Type B pancreatic cell (in vitro differentiated cells): ENCODE results near the gene SH3TC2. TPM values are rescaled to one million over a fixed set of nuclear protein-coding genes. Genes with fewer than 3 reads are reported as not detected.

Source experiments
- DNase-seq: peaks from one replicate; pipeline ENCODE4 v3.0.0; 2021; ENCODE audit warnings: mixed read lengths; ENCODE audit not compliant: unreplicated experiment; ENCODE audit errors: extremely low spot score
- H3K27ac Mint-ChIP-seq: 2 replicates; pipeline ENCODE4 v1.8.0; 2021; ENCODE audit warnings: mild to moderate bottlenecking, mixed read lengths
- H3K27me3 Mint-ChIP-seq: 2 replicates; pipeline ENCODE4 v1.8.0; 2021; ENCODE audit warnings: mixed read lengths
- H3K36me3 Mint-ChIP-seq: 2 replicates; pipeline ENCODE4 v1.8.0; 2021; ENCODE audit warnings: mixed read lengths
- H3K4me1 Mint-ChIP-seq: one replicate; pipeline ENCODE4 v1.8.0; 2021; ENCODE audit warnings: mixed read lengths; ENCODE audit not compliant: unreplicated experiment
- H3K4me3 Mint-ChIP-seq: 2 replicates; pipeline ENCODE4 v1.8.0; 2021; ENCODE audit warnings: mild to moderate bottlenecking, mixed read lengths
- H3K9me3 Mint-ChIP-seq: 2 replicates; pipeline ENCODE4 v1.8.0; 2021; ENCODE audit warnings: mixed read lengths
- total RNA-seq: library from RNA; stranded (reverse); gene quantifications from 2 replicates; pipeline ENCODE4 v1.2.1, GENCODE V29; 2021; ENCODE audit warnings: low replicate concordance
- TF ChIP-seq, protein P1 (sequence below): fragments of 200-600 bp; sonication (generic); conservative IDR thresholded peaks from 2 replicates; pipeline ENCODE4 v1.5.0; 2021; ENCODE audit warnings: antibody characterized with exemption, mild to moderate bottlenecking

Gene SH3TC2
- total RNA-seq, 1 donor from 2014 or later: 8.6 TPM

DNA sequence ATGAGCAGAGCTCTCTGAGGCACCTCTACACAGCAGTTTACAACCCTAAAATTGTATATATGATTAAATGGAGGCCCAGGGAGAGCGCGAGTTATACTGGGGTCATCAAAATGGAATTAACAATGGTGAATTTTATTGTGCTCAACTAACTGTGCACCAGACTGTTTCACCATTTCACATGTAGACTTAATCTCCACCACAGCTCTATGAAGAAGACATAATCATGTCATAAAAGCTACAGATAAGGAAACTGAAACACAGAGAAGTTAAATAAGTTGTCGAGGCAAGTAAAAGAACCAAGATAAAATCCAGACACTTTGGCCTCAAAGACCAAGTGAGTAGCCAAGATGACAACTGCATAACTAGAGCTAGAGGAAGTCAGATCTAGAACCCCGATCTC lies 1.5 kb downstream of the SH3TC2 start:
- Mint-ChIP-seq H3K9me3 (no peaks in the 10 kb centered on the region), H3K36me3 (peaks cover 4% of the 10 kb centered on the region), H3K4me3 (peak overlapping the region; percentile 34), H3K27ac (no peak overlapping the region), H3K27me3 (no peaks in the 10 kb centered on the region), H3K4me1 (peaks cover 32% of the 10 kb centered on the region)
- TF ChIP-seq, protein P1, sequence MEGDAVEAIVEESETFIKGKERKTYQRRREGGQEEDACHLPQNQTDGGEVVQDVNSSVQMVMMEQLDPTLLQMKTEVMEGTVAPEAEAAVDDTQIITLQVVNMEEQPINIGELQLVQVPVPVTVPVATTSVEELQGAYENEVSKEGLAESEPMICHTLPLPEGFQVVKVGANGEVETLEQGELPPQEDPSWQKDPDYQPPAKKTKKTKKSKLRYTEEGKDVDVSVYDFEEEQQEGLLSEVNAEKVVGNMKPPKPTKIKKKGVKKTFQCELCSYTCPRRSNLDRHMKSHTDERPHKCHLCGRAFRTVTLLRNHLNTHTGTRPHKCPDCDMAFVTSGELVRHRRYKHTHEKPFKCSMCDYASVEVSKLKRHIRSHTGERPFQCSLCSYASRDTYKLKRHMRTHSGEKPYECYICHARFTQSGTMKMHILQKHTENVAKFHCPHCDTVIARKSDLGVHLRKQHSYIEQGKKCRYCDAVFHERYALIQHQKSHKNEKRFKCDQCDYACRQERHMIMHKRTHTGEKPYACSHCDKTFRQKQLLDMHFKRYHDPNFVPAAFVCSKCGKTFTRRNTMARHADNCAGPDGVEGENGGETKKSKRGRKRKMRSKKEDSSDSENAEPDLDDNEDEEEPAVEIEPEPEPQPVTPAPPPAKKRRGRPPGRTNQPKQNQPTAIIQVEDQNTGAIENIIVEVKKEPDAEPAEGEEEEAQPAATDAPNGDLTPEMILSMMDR: no peak
- DNase-seq: no peak

DNA sequence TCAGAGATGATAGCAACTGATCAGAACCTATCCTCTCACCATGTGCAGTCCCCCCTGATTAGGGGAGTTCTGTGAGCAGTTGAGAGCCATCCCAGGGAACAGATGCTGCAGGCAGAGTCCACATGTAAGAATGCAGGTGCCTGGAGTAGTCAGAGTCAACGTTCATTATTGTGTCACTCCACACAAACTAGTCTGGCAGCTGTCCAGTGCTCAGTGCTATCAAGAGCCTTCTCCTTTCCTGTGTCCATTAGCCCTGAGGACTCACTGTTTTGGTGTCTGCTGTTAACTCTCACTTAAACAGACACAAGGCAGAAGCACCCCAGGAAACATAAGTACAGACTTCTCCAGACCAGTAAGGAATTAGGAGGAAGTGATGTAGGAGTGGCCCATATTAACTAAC lies 2.5 kb downstream of the SH3TC2 start:
- H3K27ac Mint-ChIP-seq: peak overlapping the region; percentile 37
- H3K27me3 Mint-ChIP-seq: no peaks in the 10 kb centered on the region
- H3K4me3 Mint-ChIP-seq: peak overlapping the region; percentile 42
- H3K36me3 Mint-ChIP-seq: peaks cover 4% of the 10 kb centered on the region
- no peaks in the 10 kb centered on the region for H3K9me3 Mint-ChIP-seq
- TF ChIP-seq, protein P1: no peak
- peaks cover 32% of the 10 kb centered on the region for H3K4me1 Mint-ChIP-seq
- DNase-seq: no peak

DNA sequence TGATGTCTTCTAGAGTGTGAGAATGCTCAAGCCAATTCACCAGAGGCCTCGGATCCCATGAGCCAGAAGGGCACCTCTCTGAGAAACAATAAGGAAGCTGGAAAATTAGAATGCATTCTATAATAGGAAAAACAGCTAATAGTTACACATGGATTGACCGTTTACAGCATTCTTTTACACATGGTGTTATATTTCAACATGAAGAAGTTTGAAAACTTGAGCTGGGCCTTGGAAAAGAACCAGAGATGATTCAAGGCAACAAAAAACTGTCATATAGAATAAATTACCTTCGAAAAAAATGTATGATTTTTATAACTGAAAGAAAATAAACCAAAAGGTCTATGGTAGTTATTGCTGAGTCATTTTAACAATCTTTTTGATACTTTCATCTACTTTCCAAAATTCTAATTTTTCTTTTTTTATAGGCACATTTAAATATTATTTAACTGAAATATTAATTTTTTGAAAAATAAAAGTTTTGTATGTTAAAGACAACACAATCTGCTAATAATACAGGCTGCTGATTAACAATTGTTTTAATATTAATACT lies 6.2 kb downstream of the SH3TC2 start:
- DNase-seq: no peak
- no peak overlapping the region for H3K27ac Mint-ChIP-seq
- no peaks in the 10 kb centered on the region for H3K27me3 Mint-ChIP-seq

DNA sequence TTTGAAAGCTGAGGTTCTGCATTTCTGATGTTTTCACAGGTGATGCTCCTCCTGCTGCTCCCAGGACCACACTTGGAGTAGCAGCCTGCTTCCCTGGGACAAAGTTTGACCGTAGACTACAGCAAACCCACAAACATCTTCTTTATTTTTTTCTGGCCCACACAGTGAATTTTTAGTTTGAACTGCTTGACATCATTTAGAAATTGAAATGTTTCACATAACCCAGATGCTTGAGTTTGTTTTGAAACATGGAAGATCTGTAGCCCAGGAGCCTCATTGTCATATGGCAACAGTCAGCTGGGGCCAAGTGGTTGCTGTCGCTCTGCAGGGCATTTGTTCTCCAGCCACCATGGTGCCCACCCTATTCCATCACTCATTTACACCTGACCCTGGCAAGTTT lies 8.4 kb downstream of the SH3TC2 start:
- H3K4me1 Mint-ChIP-seq: peaks cover 15% of the 10 kb centered on the region
- H3K27me3 Mint-ChIP-seq: no peaks in the 10 kb centered on the region
- no peaks in the 10 kb centered on the region for H3K36me3 Mint-ChIP-seq
- TF ChIP-seq, protein P1: no peak
- H3K9me3 Mint-ChIP-seq: no peaks in the 10 kb centered on the region
- no peak overlapping the region for H3K27ac Mint-ChIP-seq
- DNase-seq: no peak
- H3K4me3 Mint-ChIP-seq: no peak overlapping the region

More for the DNA sequence above, 6.2 kb downstream of the SH3TC2 start:
- no peaks in the 10 kb centered on the region for H3K36me3 Mint-ChIP-seq
- no peak overlapping the region for H3K4me3 Mint-ChIP-seq
- TF ChIP-seq, protein P1: no peak
- H3K4me1 Mint-ChIP-seq: peaks cover 18% of the 10 kb centered on the region
- no peaks in the 10 kb centered on the region for H3K9me3 Mint-ChIP-seq

DNA sequence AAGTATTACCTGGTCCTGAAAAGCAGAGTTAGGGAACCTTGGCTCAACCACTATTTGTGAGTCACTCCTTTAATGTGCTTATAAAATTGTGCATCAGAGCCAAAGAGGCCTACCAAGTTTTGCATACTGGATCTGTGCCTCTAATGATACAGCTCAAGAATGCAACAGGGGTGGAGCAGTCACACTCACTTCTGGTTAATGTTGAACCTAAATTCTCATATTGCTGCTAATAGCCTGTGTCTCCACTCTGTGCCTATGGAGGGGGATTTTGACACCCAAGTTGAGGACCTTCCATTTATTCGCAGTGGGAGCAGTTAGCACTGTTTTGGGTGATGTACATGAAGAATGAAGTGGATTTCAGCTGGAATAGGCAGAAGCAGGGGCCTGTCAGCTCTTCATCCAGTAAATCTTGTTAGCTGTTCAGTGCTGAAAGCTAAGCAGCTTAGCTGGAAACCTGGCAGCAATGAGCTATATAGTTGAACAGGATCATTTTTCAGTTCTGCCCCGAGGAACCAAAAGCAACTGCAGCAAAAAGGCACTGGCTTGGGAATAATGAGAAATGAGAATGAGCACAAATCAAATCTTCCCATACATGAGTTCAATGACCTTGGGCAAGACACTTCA lies 9.7 kb downstream of the SH3TC2 start:
- H3K27me3 Mint-ChIP-seq: no peaks in the 10 kb centered on the region
- TF ChIP-seq, protein P1: no peak

More for the DNA sequence above, 9.7 kb downstream of the SH3TC2 start:
- Mint-ChIP-seq H3K36me3 (no peaks in the 10 kb centered on the region), H3K9me3 (no peaks in the 10 kb centered on the region), H3K27ac (no peak overlapping the region), H3K4me3 (no peak overlapping the region), H3K4me1 (peaks cover 19% of the 10 kb centered on the region)
- DNase-seq: no peak
